Sigmoid colon (tissue), 7 donors: ENCODE results near the gene CAMSAP2. TPM values are rescaled to one million over a fixed set of nuclear protein-coding genes. Genes with fewer than 3 reads are reported as not detected.

Source experiments
- DNase-seq: peaks from one replicate; pipeline ENCODE4 v3.0.0-alpha.2; 2019
- H3K27ac ChIP-seq, 4 donors: fragments of 200-600 bp; sonication (generic); one replicate each; pipeline ENCODE4 v1.5.1; 2016 to 2019; ENCODE audit warnings: mild to moderate bottlenecking in 1 of 4
- H3K27me3 ChIP-seq, 3 donors: fragments of 200-600 bp; sonication (generic); one replicate each; pipeline ENCODE4 v1.5.1; 2019; ENCODE audit warnings: mild to moderate bottlenecking in 1 of 3
- H3K36me3 ChIP-seq, 4 donors: fragments of 200-600 bp; sonication (generic); one replicate each; pipeline ENCODE4 v1.5.1; 2016 to 2019
- H3K4me1 ChIP-seq, 4 donors: fragments of 200-600 bp; sonication (generic); one replicate each; pipeline ENCODE4 v1.5.1; 2017 to 2019
- H3K4me3 ChIP-seq, 4 donors: fragments of 200-600 bp; sonication (generic); one replicate each; pipeline ENCODE4 v1.5.1; 2017 to 2019; ENCODE audit warnings: mild to moderate bottlenecking in 2 of 4, moderate library complexity in 1 of 4
- H3K9me3 ChIP-seq, 4 donors: fragments of 200-600 bp in 3 of 4; sonication (generic) in 3 of 4; one replicate each; pipeline versions ENCODE4 v1.5.1 to v1.6.1; 2013 to 2019
- EP300 ChIP-seq, 4 donors: sonication (generic); formaldehyde crosslinking; IDR thresholded peaks; one replicate each; pipeline ENCODE4 v1.6.1; 2017; ENCODE audit warnings: antibody characterized with exemption in 4 of 4
- POLR2A ChIP-seq, 2 donors: fragments of 450-650 bp; IDR thresholded peaks; one replicate each; pipeline ENCODE4 v1.6.1; 2016; ENCODE audit warnings: antibody characterized with exemption in 2 of 2, mild to moderate bottlenecking in 2 of 2, moderate library complexity in 2 of 2
- POLR2AphosphoS5 ChIP-seq, 4 donors: sonication (generic); formaldehyde crosslinking; IDR thresholded peaks; one replicate each; pipeline ENCODE4 v1.6.1; 2017; ENCODE audit warnings: antibody characterized with exemption in 4 of 4
- WGBS, 2 donors: extraction: QIAGEN DNeasy Blood & Tissue Kit; methylation state at CpG; one replicate each; pipeline ENCODE4 v1.1.7; 2013; 5-methylcytosine and 5-hydroxymethylcytosine counted together
- intact Hi-C: fragments of 100-400 bp; cut with DNase I; formaldehyde crosslinking; loops from one replicate; pipeline ENCODE4 v1.15.1; 2023
- polyA plus RNA-seq, 3 donors: library from polyadenylated mRNA; stranded (reverse); fragments of 200-250 nt; gene quantifications; one replicate each; pipeline ENCODE4 v1.2.3, GENCODE V29; 2013
- total RNA-seq, 4 donors: library from RNA; depleted of rRNA; stranded (reverse); fragments of >200 nt; gene quantifications; one replicate each; pipeline ENCODE4 v1.1.0, GENCODE V29; 2016
- TF ChIP-seq, protein P1 (sequence below), 4 experiments: fragments of 450-650 bp in 3 of 4; fragments of 200-600 bp in 1 of 4; IDR thresholded peaks; one replicate each; pipeline ENCODE4 v1.5.1; 2016 to 2019; ENCODE audit warnings: antibody characterized with exemption in 4 of 4, mild to moderate bottlenecking in 3 of 4, moderate library complexity in 2 of 4
- donor health status: healthy with polysubstance abuse.
- donor health status: Bipolar disorder and iron deficiency.
- donor health status: healthy.

Gene CAMSAP2
- total and polyA plus RNA-seq, 7 donors: 1.2 to 40.7 (median 31.8) TPM

DNA sequence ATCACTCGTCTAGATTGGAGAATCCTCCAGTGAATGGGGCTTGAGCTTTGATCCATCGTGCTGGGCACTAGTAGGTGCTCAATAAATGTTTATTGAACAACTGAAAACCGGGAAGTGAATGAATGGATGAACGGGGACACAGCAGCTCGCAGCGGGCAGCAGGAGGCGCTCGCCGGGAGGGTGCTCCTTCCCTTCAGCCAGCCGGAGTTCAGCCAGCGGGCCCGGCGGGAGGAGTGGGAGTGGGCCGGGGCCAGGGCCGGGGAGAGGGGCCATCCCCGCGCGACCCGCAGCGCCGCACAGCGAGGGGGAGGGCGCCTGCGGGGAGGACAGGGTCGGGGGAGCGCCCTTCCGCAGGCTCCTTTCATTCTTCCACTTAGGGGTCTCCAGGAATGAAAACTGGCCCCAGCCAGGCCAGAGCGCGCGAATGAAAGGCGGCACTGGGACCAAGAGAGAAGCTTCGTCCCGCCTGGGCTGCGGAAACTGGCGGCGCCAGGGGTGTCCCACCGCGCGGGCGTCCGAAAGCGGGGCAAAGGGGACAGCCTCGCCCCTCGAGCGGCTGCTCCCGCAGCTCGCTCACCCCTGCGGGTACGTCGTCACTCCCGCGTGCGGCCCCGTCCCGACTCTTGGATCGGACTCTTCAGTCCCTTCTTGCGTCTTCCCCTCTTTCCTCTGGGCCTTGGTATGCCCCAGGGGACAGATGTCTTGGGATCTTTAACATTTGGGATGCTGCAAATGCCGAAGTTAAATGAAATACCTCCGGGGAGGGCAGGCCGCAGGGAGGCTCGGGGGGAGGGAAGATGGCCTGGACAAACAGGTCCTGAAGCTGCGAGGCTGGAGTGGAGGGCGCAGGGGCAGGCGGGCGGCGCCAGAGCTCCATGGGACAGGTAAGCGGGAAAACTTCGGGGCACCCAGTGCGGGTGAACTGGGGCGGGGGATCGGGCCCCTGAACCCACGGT is 152.4 kb downstream of the CAMSAP2 start:
- Histone ChIP-seq H3K36me3 (no peaks in the 10 kb centered on the region), H3K27me3 (peaks cover 6 to 41% (median 25%) of the 10 kb centered on the region in 3 donors), H3K4me1 (peaks cover 0 to 14% (median 12%) of the 10 kb centered on the region in 4 donors), H3K27ac (no peak overlapping the region), H3K4me3 (peak overlapping the region; percentile 18 to 47 (median 38)), H3K9me3 (no peaks in the 10 kb centered on the region)
- WGBS, 2 donors: 2% methylated on average over 72 of the region's 72 CpGs
- TF ChIP-seq EP300 (IDR thresholded peaks at IDR 0.05): no peak
- no peak for TF ChIP-seq POLR2A (IDR thresholded peaks at IDR 0.05)
- TF ChIP-seq, protein P1, sequence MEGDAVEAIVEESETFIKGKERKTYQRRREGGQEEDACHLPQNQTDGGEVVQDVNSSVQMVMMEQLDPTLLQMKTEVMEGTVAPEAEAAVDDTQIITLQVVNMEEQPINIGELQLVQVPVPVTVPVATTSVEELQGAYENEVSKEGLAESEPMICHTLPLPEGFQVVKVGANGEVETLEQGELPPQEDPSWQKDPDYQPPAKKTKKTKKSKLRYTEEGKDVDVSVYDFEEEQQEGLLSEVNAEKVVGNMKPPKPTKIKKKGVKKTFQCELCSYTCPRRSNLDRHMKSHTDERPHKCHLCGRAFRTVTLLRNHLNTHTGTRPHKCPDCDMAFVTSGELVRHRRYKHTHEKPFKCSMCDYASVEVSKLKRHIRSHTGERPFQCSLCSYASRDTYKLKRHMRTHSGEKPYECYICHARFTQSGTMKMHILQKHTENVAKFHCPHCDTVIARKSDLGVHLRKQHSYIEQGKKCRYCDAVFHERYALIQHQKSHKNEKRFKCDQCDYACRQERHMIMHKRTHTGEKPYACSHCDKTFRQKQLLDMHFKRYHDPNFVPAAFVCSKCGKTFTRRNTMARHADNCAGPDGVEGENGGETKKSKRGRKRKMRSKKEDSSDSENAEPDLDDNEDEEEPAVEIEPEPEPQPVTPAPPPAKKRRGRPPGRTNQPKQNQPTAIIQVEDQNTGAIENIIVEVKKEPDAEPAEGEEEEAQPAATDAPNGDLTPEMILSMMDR (IDR thresholded peaks at IDR 0.05): no peak
- no peak for TF ChIP-seq POLR2AphosphoS5 (IDR thresholded peaks at IDR 0.05)
- peak; percentile 62 for DNase-seq
- intact Hi-C loops: no loop called here

DNA sequence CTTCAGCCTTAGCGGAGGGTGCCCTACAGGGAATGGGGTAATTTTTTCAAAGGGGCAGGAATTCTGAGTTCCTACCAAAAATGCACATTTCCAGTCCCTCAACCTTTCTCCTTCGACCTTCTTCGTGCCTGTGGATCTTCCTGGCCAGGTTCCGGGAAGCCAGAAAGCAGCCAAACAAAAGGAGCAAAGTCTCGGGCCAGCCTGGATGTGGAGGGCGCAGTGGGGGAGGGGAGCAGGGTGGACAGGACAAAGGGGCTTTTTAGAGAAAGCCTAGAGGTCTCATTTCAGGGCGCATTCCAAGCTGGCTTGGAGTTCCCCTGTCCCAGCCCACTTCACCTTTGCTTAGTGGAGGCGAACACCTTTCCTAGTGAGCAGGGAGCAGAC is 153.1 kb downstream of the CAMSAP2 start:
- no peaks in the 10 kb centered on the region for H3K36me3 ChIP-seq
- H3K9me3 ChIP-seq: no peaks in the 10 kb centered on the region
- peaks cover 0 to 14% (median 12%) of the 10 kb centered on the region in 4 donors for H3K4me1 ChIP-seq
- DNase-seq: peak; percentile 40
- peak overlapping the region in 3 of 4 donors; percentile 31 to 47 (median 45) for H3K4me3 ChIP-seq
- intact Hi-C loops: no loop called here
- H3K27ac ChIP-seq: no peak overlapping the region
- peaks cover 6 to 41% (median 25%) of the 10 kb centered on the region in 3 donors for H3K27me3 ChIP-seq
- 19 to 21% methylated on average over 8 of the region's 8 CpGs for WGBS, 2 donors
- TF ChIP-seq, protein P1 (IDR thresholded peaks at IDR 0.05): no peak
- TF ChIP-seq POLR2AphosphoS5 (IDR thresholded peaks at IDR 0.05) (no peak), EP300 (IDR thresholded peaks at IDR 0.05) (no peak), POLR2A (IDR thresholded peaks at IDR 0.05) (no peak)

DNA sequence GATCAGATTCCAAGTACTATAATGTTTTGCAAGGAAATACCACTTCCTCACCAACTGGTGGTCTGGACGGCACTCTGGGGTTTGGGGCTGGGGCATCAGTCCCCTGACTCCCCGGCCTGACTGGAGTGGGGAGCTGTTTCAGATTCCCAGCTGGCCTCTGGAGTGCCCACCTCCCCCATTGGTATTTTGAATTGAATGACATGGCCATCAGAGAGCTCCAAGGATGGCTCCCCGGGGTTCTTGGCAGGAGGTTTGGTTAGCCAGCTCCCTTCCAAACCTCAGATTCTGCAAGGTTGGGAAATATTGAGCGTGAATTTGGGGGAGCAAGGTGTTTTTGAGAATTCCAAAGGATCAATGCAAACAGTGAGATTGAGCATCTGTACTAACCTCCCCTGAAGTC is 153.9 kb downstream of the CAMSAP2 start:
- TF ChIP-seq, protein P1 (IDR thresholded peaks at IDR 0.05): no peak
- TF ChIP-seq POLR2AphosphoS5 (IDR thresholded peaks at IDR 0.05) (no peak), EP300 (IDR thresholded peaks at IDR 0.05) (no peak), POLR2A (IDR thresholded peaks at IDR 0.05) (no peak)
- peaks cover 0 to 14% (median 12%) of the 10 kb centered on the region in 4 donors for H3K4me1 ChIP-seq
- H3K27me3 ChIP-seq: peaks cover 6 to 41% (median 25%) of the 10 kb centered on the region in 3 donors
- DNase-seq: peak; percentile 45
- H3K4me3 ChIP-seq: no peak overlapping the region
- H3K27ac ChIP-seq: no peak overlapping the region
- 65 to 91% methylated on average over 4 of the region's 4 CpGs for WGBS, 2 donors
- intact Hi-C loops: no loop called here
- no peaks in the 10 kb centered on the region for H3K36me3 ChIP-seq
- H3K9me3 ChIP-seq: no peaks in the 10 kb centered on the region

DNA sequence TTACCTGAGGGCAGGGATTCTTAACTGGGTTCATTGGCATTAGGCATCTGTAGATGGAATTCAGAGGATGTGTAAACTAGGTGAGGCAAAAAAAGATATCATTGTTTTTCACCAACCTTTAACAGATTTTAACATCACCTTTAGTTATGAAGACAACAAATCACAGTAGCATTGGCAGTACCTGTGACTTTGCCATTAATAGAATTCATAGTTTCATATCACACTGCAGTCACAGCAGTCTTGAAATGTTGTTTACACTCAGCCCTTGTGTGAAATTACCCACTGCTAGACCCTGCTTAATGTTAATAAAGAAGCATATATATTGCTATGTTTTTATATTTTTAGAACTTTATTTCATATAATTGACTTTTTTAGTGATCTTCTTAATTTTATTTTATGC is 154.3 kb downstream of the CAMSAP2 start:
- H3K27ac ChIP-seq: no peak overlapping the region
- TF ChIP-seq POLR2A (IDR thresholded peaks at IDR 0.05): no peak
- no peak for TF ChIP-seq EP300 (IDR thresholded peaks at IDR 0.05)
- TF ChIP-seq POLR2AphosphoS5 (IDR thresholded peaks at IDR 0.05): no peak
- TF ChIP-seq, protein P1 (IDR thresholded peaks at IDR 0.05): no peak
- H3K4me1 ChIP-seq: peaks cover 0 to 14% (median 12%) of the 10 kb centered on the region in 4 donors
- no peak for DNase-seq
- intact Hi-C loops: no loop called here
- H3K27me3 ChIP-seq: peaks cover 6 to 38% (median 25%) of the 10 kb centered on the region in 3 donors
- no peaks in the 10 kb centered on the region for H3K36me3 ChIP-seq
- no peak overlapping the region for H3K4me3 ChIP-seq
- H3K9me3 ChIP-seq: no peaks in the 10 kb centered on the region
